GM19372 (cell line): ENCODE data around the gene UGT1A3.

ENCODE experiments used
- ATAC-seq: cut with Tn5 transposase; IDR thresholded peaks from one replicate; pipeline ENCODE4 v1.9.1; 2021; ENCODE audit warnings: mild to moderate bottlenecking, low read depth, moderate library complexity; ENCODE audit not compliant: unreplicated experiment

Gene UGT1A3

DNA sequence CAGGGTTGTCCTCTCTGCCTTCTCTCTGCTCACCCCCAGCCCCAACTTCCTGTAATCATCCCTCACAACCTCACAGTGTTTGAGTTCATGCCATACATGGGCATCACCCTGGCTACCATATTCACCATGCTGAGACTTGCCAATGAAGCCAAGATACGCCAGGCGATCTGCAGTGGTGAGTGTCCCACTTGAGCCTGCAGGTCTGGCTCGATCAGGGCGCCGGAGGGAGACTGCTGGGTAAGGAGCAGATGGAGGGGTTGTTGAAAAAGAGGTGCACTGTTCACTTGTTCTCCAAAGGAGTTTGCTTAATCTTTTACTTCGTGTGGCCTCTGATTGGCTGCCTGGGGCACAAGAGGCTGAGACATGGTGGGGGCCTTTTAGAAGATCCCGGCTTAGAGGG, 63.9 kb downstream of the UGT1A3 start:
- no peak for ATAC-seq

DNA sequence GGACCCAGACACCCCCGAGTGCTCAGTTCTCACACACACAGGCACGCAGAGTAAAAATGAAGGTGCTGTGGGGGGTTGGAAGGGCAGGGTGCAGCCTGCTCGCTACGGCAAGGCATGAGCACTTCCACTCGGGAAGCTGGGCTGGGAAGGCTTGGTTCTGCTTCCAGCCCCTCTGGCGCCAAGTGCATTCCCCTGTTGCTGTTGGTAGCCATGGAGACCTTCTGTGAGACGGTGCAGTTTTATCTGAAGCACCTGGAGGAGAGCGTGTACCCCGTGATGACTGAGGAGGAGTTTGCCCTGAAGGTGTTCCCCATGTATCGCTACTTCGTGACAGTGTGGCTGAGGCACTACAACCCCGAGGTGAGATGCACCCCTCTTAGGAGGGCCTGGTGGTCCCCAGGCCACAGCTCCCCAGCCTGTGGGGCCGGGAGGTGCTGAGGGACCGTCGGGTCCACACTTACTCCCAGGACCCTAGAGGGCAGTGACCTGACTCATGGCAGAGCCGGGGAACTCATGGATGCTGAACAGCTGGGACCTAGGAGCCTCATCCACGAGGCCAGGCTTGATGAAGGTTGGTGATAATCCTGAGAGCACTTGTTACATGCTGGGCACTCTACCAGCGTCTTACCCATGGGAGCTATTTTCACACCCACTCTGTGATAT, 64.8 kb downstream of the UGT1A3 start:
- ATAC-seq = no peak

DNA sequence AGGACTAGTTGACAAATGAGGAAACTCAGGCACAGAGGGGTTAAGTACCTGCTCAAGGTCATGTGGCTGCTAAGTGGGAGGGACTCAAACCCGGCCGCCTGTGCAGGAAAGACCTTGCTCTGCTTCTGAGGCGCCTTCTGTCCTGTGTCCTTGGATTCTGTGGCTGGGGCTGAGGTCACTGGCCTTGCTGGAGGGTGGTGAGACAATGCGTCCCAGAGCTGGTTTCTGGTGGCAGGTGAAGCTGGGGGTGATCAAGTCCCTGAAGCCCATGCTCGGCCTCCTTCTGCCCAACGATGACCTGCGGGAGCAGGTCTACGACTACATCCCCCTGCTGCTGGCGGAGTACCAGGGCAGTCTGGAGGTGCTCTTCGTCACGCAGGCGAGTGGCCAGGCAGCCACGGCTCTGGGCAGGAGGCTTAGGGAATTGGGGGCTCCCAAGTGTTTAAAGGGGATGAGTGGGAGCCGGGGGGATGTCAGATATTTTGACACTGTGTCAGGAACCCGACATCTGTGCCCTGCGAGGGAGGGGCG, 65.4 kb downstream of the UGT1A3 start:
- no peak for ATAC-seq

DNA sequence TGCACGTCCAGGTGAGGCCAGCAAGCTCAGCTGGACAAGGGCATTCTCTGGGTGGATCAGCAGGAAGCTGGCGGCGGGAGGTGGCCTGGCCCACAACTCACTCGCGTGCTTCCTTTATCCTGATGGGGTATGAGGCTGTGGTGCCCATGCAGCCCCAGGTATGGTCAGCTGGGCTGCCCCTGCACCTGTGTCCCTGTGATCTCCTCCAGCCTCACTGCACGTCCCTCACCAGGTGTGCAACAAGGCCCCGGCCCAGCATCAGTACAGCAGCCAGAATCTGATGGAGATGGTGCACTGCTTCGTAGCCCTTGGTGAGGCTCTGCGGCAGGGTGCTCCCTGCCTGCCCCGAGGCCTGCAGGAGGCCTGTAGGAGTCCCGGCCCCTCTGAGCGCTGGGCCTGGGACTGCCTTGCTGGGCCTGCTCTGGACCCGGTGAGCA, 66.9 kb downstream of the UGT1A3 start:
- no peak for ATAC-seq

DNA sequence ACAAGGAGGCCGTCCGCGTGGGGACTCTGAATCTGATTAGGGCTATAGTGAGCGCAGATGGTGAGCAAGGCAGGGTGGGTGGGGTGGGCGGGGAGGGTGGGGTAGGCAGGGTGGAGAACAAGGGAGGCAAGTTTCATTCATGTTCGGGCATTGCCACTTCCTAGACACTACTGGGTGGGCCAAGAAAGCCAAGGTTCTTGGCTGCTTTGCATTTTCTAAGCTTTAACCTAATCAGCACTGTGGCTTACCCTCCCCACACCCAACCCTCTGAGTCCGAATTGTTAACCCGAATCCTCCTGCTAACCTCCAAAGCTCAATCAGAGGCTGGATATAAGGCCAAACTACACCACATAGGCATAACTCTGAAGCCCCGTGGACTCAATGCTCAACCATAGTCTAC, 67.4 kb downstream of the UGT1A3 start:
- no peak for ATAC-seq

DNA sequence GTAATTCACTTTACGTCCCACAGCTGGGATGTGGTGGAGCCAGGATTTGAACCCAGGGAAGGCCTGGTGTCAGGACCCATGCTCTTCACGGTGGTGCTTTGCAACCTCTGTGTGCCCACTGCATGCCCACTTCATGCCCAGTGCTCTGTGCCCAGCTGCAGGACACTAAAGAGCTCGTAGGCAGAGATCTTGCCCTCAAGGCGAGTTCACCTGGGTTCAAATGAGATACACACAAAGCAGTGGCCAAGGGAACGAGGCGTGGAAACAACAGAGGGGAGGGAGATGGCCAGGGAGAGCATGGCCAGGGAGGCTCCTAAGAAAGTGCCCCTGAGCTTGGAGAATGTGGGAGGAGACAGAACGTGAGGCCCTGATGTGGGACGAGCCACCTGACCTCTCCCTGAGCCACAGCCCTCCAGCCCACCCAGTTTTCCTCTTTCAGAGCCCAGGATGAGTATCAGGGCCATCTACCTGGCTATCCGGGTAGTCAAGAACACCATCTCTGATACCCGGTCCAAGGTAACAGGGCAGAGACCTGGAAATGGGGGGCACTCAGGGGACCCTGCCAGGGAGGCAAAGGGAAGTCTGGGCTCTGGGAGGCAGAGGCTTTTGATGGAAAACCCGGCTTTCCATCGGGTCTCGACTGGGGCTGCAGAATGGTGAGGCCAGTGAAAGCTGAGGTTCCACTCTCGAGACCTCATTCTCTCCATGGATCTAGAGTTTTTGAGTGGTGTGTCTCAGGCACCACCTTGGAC, 69.7 kb downstream of the UGT1A3 start:
- no peak for ATAC-seq

DNA sequence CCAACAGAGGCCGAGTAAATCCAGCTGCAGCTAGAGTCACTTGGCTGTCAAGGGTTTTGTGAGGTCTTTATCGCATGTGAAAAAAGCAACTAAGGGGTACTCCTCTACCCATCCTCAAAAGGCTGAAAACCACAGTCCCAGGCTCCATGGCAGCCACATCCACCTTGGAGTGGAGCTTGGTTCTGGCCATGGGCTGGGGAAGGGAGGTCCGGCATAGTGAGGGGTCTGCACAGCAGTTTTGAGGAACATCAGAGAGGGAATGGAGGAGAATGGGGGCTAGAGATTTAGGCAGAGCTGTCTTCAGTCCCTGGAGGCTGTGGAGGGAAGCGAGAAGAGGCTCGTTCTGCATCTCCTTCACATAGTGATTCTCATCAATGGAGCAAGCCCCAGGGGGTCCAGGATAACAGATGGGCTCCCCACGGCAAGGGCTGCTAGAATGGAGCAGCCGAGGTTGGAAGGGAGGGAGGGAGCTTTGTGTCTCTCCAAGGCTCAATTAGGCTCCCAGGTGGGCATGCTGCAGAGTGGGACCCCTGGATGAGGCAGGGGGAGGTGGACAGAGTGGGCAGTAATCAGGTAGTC, 70.3 kb downstream of the UGT1A3 start:
- ATAC-seq = no peak

DNA sequence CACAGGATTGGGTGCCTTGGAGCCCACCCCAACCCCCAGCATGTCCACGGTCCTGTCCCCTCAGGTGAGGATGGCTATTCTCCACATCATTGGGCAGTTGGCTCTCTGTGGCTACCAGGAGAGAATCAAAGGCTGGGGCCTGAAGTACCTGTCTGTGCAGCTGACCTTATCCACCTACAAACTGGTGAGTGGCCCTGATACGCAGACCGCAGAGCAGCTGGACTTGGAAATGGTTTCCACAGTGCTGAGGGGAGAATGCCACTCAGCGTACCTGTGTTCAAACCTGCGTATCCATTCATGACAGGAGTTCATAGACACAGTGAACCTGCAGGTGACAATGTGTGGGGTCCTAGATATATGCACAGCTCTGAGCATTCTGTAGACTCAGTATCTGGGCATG, 70.9 kb downstream of the UGT1A3 start:
- no peak for ATAC-seq

DNA sequence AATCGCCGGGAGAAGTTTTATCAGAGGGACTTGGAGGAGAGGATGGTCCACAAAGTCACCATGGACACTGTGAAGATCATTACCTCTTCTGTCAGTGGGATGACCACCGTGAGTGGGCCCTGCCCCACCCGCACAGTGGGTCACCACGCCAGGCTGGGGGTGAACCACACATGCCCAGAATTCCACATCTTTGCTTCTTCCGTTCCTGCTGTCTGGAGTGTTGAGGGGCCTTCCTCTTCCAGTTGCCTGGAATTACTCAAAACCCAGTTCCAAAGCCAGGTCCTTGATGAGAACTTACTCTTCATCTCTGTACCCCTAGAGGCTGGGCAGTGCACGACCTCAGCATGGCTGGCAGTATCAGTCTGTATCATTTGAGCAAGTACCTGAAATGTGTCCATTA, 71.4 kb downstream of the UGT1A3 start:
- no peak for ATAC-seq

DNA sequence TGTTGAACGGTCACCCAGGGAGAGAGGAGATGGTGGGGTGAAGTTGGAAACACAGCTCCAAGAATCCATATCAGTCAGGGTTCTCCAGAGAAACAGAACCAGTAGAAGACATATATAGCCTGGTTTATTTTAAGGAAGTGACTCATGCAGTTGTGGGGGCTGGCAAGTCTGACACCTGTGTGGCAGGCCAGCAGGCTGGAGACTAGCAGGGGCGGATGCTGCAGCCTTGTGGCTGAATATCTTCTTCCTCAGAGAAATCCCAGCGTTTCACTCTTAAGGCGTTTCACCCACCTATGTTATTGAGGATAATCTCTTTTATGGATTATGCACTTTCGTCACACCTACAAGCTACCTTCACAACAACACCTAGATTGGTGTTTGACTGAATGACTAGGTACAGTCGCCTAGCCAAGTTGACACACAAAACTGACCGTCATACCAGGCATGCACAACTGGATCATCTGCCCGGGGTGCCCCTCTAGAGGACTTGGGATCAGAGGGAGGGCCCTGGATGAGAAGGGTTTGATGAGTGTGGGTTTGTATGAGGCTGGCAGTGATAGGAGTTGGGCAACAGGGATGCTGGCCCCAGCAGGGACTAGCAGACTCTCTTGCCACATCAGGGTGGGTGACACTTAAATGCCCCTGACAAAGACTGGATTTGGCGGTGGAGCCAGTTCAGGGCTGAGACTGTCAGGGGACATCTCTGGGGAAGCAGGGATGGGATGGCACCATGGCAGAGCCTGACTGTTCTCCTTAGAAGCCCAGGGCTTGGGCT, 72.7 kb downstream of the UGT1A3 start:
- ATAC-seq = no peak

DNA sequence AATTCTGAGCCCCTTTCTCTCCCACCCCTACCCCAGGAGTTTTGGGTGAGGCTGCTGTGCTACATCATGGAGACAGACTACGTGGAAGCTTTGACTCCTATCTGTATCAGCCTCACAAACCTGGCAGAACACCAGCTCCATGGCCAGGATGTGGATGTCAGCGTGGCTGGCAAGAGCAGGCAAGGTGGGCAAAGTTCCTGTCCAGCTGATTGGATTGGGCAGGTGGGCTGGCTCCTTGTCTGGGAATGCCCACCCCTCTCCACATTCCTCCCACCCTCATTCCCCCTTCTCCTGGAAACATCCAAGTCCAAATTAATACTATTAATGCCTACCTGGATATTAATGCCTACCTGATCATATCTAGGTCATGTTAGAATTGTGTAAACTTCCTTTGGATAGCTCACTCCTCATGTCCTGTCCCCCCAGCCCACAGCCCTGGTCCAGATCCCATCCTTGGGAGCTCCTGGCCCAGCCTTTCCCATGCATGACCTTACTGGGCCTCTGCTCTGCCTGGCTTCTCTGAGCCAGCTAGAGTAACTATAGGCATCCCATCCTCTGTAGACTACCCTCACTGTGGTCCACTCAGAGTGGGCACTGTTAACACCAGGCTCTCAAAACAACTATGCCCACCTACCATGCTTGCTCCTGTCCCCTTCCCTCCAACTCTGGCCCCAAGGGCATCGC, 73.4 kb downstream of the UGT1A3 start:
- ATAC-seq = no peak

DNA sequence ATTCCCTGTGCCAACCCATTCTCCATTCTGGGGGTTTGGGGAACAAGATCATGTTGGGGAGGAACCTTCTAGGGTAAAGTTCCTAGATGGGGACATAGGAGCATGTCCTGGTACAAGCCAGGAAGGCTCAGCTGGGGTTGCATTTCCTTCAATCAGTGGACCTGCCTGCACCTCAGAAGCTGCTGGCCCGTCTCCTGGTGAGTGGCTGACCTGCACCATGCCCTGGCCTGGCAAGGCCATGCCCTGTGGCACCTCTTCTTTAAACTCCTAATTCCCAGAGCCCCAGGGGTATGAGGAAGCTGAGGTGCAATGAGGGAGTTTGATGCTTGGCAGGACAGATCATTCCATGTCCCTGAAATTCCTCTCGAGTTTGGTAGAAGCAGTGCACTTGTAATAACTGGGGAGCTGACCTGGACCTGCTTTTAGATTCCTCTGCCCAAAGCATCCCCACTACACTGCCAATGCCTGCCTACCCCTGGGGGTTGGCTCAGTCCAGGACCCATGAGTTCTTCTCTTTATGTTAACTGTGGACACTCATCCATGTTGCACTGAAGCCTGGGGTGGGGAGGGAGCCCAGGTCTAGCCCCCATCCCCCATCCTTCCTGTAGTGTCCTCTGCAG, 74.6 kb downstream of the UGT1A3 start:
- ATAC-seq = no peak

DNA sequence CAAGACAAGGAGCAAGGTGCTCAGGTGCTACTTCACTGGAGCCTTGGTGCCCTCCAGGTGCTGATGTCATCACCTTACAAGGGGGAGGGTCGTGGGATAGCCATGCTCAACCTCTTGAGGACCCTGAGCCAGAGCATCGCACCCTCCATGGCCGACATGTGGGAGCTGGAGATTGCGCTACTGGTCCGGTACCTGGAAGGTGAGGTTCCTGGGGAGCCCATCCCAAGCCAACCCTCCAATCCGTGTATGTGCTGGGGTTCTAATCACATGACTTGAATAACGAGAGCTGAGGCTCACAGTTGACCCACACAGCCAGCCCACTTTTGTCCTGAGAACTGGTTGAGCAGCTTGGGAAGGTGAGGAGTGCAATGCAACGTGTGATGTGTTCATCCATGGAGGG, 75.2 kb downstream of the UGT1A3 start:
- no peak for ATAC-seq

DNA sequence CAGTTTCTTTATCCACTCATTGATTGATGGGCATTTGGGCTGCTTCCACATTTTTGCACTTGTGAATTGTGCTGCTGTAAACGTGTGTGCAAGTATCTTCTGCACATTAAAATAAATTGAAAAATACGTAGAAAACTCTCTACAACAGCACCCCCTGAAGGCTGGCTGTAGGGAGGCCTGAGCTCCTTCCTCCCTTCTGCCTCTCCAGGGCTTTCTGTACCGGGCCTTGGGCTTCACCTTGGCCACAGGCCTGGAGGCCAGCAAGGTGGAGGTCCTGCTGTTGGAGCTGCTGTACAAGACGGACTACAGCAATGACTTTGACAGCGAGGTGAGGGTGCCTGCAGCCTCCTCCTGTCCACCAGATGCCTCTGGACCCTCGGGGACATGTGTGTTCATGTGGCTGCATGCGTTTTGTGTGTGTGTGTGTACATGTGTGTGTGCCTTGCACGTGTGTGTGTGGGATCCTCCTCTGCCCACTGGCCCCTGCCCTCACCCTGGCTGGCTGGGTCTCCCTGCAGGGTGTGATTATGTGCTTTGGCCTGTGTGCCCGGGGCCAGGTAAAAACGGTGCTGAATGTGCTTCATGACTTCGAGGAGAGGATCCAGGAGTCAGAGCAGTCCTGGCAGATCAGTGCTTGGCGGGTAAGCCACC, 78.5 kb downstream of the UGT1A3 start:
- ATAC-seq = no peak

DNA sequence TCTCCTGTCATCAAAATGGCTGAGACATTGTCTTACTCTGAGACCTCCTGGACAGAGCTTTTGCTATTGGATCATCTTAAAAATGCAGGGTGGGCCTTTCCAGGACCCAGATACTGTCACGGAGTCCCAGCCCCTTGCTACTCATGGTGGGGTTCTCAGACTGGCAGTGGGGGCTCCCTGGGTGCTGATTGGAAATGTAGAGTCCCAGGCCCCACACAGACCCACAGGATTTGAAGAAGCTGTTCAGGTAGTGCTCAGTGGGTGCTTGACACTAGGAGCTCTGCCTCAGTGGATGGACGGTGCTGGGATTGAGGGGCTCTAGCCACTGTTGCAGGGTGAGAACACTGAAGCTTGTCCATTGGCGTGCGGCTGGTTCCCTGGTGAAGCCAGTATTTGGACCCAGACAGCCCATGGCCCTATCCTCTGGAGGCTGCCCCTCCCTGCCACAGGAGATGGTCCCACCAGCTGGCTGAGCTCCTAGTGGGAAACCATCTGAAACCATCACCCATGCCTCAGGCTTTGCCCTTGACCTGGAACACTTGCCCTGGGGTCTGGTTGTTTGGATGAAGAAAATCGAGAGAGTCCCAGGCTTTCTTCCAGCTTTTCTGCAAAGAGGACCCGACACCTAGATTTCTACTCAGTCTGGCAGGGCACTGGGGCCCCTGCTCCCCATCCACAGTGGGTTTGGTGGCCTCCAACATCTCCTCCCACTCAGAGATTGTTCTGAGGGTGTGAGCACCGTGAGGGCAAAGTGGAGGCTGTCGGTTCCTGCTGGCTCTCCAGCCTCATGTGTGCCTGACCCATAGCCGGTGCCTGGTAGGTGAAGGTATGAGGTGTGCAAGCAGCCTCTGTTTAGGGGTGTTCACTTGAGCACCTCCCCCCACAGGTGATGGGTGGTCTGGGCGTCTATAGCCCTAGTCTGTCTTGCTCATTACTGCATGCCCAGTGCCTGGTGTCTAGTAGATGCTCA, 79.4 kb downstream of the UGT1A3 start:
- no peak for ATAC-seq

DNA sequence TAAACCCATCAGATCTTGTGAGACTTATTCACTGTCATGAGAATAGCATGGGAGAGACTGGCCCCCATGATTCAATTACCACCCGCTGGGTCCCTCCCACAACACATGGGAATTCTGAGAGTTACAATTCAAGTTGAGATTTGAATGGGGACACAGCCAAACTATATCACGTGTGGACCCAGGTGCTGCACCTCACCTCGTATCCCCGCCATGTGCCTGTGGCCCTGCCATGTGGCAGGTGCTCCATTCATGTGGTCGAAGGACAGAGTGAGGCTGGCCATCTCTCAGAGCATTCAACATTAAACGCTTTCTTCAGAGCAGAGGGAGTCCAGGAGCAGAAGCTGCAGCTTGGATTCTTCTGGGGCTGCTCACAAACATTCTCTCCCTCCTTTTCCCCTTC, 81.5 kb downstream of the UGT1A3 start:
- no peak for ATAC-seq

DNA sequence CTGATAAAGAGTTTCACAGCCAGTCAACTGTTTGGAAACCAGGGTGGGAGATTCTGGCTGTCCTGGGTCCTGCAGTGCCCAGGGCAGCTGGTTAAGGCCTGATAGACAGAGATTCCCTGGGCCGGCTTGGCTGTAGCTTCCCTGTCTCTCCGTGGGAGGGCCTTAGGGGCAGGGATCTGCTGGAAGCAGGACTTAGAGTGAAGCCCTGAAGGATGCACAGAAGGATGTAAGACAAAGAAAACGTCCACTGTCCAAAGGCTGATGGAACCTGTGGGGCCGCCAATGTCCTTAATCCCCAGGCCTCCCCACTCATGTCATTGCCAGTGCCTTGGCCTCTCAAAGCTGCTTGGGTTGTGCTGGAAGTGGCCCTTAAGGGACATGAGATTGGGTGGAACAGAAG, 82.2 kb downstream of the UGT1A3 start:
- ATAC-seq = no peak

DNA sequence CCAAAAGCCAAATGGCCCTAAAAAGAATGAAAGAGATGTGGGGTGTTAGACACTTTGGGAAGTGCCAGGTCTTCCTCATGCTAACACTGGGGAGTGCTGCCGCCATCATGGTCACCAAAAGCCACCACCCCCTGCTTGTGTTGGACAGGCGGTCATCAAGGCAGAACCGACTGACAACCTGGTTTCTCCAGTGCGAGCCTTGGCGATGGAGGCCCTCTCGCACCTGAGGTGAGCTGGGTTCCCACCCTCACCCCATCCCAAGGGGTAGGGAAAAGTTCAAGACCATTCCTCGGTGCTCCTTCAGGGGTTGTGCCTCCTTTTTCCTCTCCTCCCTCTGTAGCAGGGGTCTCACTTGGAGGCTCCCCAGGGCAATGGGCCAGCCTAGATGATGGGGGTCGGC, 82.9 kb downstream of the UGT1A3 start:
- no peak for ATAC-seq
